ENCODE measurements around the gene CNFN. TPM values are rescaled to one million over a fixed set of nuclear protein-coding genes. Genes with fewer than 3 reads are reported as not detected.
"Not testable (repeated sequence)": the region's sequence is repeated elsewhere in the genome, so short reads cannot be mapped to it uniquely, and the experiment has no call there.

CNFN gene
- total and polyA plus RNA-seq, 10 of the 15 experiments (the other 5 are each of a cell fraction or from before 2014, with no cell fraction given) = 0.60 TPM; not detected in 9

GRCh38 chr19:42343344-42344110 is 46.6 kb downstream of the CNFN start:
- WGBS (ENCODE audit: insufficient coverage, insufficient replicate concordance, low lambda C conversion rate, missing lambda C conversion rate) = 74% methylated on average over 14 of the region's 17 CpGs
- no peaks in the 10 kb centered on the region for H3K4me1 ChIP-seq (ENCODE audit: control insufficient read depth, insufficient read depth, low read length)
- ChIA-PET POLR2A (no interaction called here), RAD21 (ENCODE audit: unreplicated experiment) (no interaction called here), CTCF (interaction anchor here (1.2 kb wide), 1 partner anchor 13 kb away, joined by 3 read pairs; no protein-coding TSS in a partner anchor), SMC1A (ENCODE audit: uncharacterized antibody, unreplicated experiment) (no interaction called here)
- no peak overlapping the region for H3K27ac ChIP-seq (ENCODE audit: control insufficient read depth, insufficient read depth)
- H3K4me3 ChIP-seq = no peak overlapping the region
- H3K79me2 ChIP-seq (ENCODE audit: control insufficient read depth, insufficient read depth, low read length) = no peaks in the 10 kb centered on the region
- TF ChIP-seq IKZF2 (IDR thresholded peaks at IDR 0.05) = no peak
- peak in 2 of 3 experiments; percentile 22 to 29; a peak in 1 of 6 replicates for TF ChIP-seq CTCF (IDR thresholded peaks at IDR 0.05 in 2 of 3, conservative IDR thresholded peaks at IDR 0.05 in 1 of 3; ENCODE audit: control insufficient read depth in 2 of 3, extremely low read depth in 1 of 3, insufficient read depth in 1 of 3, low read depth in 3 of 3, low read length in 3 of 3)
- intact Hi-C loops (cut with micrococcal nuclease; ENCODE audit: unreplicated experiment) = no loop called here
- no peak overlapping the region for H3K9ac ChIP-seq (ENCODE audit: control insufficient read depth, insufficient read depth, low read length)
- H3K27me3 ChIP-seq (replicated peaks in 1 of 2; ENCODE audit: control insufficient read depth in 2 of 2, insufficient read depth in 2 of 2, low read length in 1 of 2) = no peaks in the 10 kb centered on the region
- no peak for FAIRE-seq
- no TSS peak for BruUV-seq (replicated peaks)
- no peak for ATAC-seq
- no peak for DNase-seq (ENCODE audit: low read depth, low spot score)
- no peak overlapping the region for H2AFZ ChIP-seq (ENCODE audit: control insufficient read depth, low read depth, low read length)
- H3K4me2 ChIP-seq (ENCODE audit: control insufficient read depth, insufficient read depth) = no peak overlapping the region
- H3K9me3 ChIP-seq (replicated peaks; ENCODE audit: control insufficient read depth, insufficient read depth, low read length) = no peaks in the 10 kb centered on the region
- H4K20me1 ChIP-seq (ENCODE audit: control insufficient read depth, insufficient read depth) = no peaks in the 10 kb centered on the region
- no peaks in the 10 kb centered on the region; a peak in 3 of 4 replicates for H3K36me3 ChIP-seq (ENCODE audit: control insufficient read depth in 2 of 2, insufficient read depth in 2 of 2, low read length in 1 of 2)
- in situ Hi-C loops (cut with MboI) = no loop called here

- H3K4me1 ChIP-seq (ENCODE audit: control insufficient read depth, insufficient read depth, low read length); H3K9ac ChIP-seq (ENCODE audit: control insufficient read depth, insufficient read depth, low read length); H3K36me3 ChIP-seq (ENCODE audit: control insufficient read depth in 2 of 2, insufficient read depth in 2 of 2, low read length in 1 of 2); RAD21 ChIA-PET (ENCODE audit: unreplicated experiment); DNase-seq (ENCODE audit: low read depth, low spot score); in situ Hi-C loops (cut with MboI); FAIRE-seq; H2AFZ ChIP-seq (ENCODE audit: control insufficient read depth, low read depth, low read length); BruUV-seq (replicated peaks); H3K4me3 ChIP-seq; H3K27ac ChIP-seq (ENCODE audit: control insufficient read depth, insufficient read depth); ATAC-seq; H3K79me2 ChIP-seq (ENCODE audit: control insufficient read depth, insufficient read depth, low read length); SMC1A ChIA-PET (ENCODE audit: uncharacterized antibody, unreplicated experiment); H4K20me1 ChIP-seq (ENCODE audit: control insufficient read depth, insufficient read depth); H3K4me2 ChIP-seq (ENCODE audit: control insufficient read depth, insufficient read depth); H3K27me3 ChIP-seq (replicated peaks in 1 of 2; ENCODE audit: control insufficient read depth in 2 of 2, insufficient read depth in 2 of 2, low read length in 1 of 2); intact Hi-C loops (cut with micrococcal nuclease; ENCODE audit: unreplicated experiment); H3K9me3 ChIP-seq (replicated peaks; ENCODE audit: control insufficient read depth, insufficient read depth, low read length): not testable (repeated sequence)
- POLR2A ChIA-PET = interaction anchor here (0.6 kb wide), 1 partner anchor 113 kb away, joined by 3 read pairs; no protein-coding TSS in a partner anchor
- 94% methylated on average over 4 of the region's 4 CpGs for WGBS (ENCODE audit: insufficient coverage, insufficient replicate concordance, low lambda C conversion rate, missing lambda C conversion rate)
- CTCF ChIA-PET = interaction anchor here (1.0 kb wide), 1 partner anchor 93 kb away, joined by 3 read pairs; no protein-coding TSS in a partner anchor
Measured at GRCh38 chr19:42339922-42340321, 50.2 kb downstream of the CNFN start.

GRCh38 chr19:42339126-42339860 is 50.8 kb downstream of the CNFN start:
- H3K4me2 ChIP-seq (ENCODE audit: control insufficient read depth, insufficient read depth); H4K20me1 ChIP-seq (ENCODE audit: control insufficient read depth, insufficient read depth); H3K9me3 ChIP-seq (replicated peaks; ENCODE audit: control insufficient read depth, insufficient read depth, low read length); FAIRE-seq; H3K27me3 ChIP-seq (replicated peaks in 1 of 2; ENCODE audit: control insufficient read depth in 2 of 2, insufficient read depth in 2 of 2, low read length in 1 of 2); SMC1A ChIA-PET (ENCODE audit: uncharacterized antibody, unreplicated experiment); ATAC-seq; H3K27ac ChIP-seq (ENCODE audit: control insufficient read depth, insufficient read depth); H3K79me2 ChIP-seq (ENCODE audit: control insufficient read depth, insufficient read depth, low read length); BruUV-seq (replicated peaks); H2AFZ ChIP-seq (ENCODE audit: control insufficient read depth, low read depth, low read length); intact Hi-C loops (cut with micrococcal nuclease; ENCODE audit: unreplicated experiment); in situ Hi-C loops (cut with MboI); H3K9ac ChIP-seq (ENCODE audit: control insufficient read depth, insufficient read depth, low read length); H3K36me3 ChIP-seq (ENCODE audit: control insufficient read depth in 2 of 2, insufficient read depth in 2 of 2, low read length in 1 of 2); CTCF ChIA-PET; POLR2A ChIA-PET; H3K4me3 ChIP-seq; H3K4me1 ChIP-seq (ENCODE audit: control insufficient read depth, insufficient read depth, low read length); DNase-seq (ENCODE audit: low read depth, low spot score); RAD21 ChIA-PET (ENCODE audit: unreplicated experiment): not testable (repeated sequence)
- 48% methylated on average over 7 of the region's 7 CpGs for WGBS (ENCODE audit: insufficient coverage, insufficient replicate concordance, low lambda C conversion rate, missing lambda C conversion rate)

Data from GM12878 (cell line).